HuH-7.5 (cell line): ENCODE measurements around the gene POLDIP3.

ENCODE experiments used
- DNase-seq: peaks from one replicate; pipeline ENCODE4 v3.0.0; 2011; ENCODE audit warnings: low spot score

The POLDIP3 gene

DNA sequence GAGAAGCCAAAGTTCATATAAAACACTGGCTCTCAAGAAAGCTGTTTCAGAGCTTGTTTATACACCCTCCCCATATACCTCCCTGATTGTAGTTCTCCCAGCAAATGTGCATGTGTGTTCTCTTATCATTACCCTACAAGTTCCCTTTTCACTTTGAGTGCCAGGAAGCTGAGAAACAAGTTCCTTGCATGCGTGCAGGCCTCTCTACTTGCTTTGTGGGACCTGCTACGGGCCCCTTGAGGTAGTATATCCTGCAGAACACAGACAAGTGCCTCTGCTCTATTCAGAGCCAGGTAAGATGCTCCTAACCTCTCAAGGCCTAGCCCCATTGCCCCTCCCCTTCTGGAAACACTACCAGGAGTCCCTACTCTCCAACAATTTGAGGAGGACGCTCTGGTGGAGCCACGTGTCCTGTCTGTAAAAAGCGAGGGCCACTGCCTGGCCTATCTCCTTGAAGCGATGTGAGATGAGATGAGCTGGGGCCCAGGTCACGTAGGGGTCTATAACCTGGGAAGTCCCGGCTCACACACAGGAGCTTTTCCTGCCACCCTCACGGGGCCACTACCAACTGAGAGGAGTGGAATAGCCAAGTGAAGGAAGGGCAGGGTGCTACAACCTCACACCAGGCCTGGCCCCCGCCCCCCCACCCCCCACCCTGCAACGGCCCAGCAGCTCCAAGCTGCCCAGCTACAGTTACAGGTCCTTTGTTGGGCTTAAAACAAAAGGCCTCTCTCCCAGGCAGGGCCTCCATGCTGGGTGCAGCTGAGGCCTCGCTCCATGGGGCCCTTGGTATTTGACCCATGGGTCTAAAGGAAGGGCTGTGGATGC is 28.3 kb upstream of the POLDIP3 start:
- DNase-seq = no peak

DNA sequence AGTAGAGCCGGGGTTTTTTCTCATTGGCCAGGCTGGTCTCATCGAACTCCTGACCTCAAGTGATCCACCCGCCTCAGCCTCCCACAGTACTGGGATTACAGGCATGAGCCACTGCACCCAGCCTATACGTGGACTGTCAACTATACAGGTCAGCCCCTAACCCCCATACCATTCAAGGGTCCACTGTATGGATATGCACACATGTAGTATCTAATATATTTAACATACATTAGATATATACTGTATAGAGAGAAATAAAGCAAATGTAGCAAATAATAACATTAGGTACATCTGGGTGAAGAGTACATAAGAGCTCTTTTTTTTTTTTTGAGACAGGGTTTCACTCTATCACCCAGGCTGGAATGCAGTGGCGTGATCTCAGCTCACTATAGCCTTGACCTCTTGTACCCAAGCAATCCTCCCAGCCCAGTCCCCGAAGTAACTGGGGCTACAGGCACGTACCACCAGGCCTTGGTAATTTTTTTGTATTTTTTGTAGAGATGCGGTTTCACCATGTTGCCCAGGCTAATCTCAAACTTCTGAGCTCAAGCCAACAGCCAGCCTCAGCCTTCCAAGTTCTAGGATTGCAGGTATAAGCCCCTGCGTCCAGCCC is 27.2 kb upstream of the POLDIP3 start:
- DNase-seq = no peak

DNA sequence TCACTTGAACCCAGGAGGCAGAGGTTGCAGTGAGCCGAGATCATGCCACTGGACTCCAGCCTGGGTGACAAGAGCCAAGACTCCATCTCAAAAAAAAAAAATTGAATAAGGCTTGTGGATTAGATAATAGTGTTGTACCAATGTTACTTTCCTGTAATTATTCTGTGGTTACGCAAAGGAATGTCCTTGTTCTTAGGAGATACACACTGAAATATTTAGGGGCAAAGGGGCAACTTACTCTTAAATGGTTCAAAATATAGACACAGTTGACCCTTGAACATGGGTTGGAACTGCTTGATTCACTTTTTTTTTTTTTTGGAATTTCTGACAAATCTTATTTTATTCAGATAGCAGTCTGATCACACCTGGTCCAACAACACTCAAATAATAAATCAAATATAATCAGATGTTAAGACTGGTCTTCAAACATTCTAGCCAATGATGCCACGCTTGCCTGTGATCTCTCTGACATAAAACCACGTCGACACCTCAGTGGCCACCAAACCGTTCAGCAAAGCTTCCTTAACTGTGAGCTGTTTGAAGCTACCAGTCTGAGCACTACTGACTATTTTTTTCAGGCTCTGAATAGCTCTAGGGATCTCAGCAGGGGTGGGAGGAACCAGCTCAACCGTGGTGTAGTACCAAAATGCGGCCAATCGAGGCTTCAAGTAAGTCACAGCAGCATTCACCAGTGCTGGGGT is 25.0 kb upstream of the POLDIP3 start:
- DNase-seq = no peak

DNA sequence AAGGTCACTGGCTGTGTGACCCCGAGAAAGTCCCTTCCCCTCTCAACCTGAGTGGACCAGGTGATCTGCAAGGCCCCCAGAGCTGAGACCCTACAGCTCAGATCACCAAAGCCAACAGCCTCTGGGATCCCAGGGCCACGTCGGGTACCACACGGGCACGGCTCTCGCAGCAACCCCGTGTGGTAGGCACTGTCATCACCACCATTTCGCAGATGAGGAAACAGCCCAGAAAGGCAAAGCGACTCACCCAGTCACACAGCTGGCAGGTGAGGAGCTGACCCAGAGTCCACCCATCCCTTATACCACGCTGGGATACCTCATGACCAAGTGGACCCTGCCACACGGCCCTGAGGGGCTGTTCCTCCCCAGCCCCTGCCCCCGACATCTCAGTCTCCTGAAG is 22.9 kb upstream of the POLDIP3 start:
- no peak for DNase-seq

DNA sequence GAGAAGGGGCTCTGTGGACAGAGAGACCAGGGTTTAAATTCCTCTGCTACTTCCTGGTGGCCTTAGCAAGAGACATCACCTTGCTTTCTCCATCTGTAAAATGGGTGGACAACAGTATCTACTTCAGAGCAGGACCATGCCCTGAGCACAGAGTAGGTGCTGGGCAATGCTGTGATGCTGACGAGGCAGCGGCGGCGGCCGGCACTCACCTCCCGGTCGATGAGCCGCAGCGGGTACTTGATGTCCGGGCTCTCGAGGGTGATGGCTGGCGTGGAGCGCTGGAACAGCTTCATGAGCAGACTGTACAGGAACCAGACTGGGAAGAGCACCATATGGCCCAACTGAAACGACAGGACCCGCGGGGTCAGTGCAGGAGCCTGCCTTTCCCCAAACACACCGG is 21.8 kb upstream of the POLDIP3 start:
- DNase-seq = no peak

DNA sequence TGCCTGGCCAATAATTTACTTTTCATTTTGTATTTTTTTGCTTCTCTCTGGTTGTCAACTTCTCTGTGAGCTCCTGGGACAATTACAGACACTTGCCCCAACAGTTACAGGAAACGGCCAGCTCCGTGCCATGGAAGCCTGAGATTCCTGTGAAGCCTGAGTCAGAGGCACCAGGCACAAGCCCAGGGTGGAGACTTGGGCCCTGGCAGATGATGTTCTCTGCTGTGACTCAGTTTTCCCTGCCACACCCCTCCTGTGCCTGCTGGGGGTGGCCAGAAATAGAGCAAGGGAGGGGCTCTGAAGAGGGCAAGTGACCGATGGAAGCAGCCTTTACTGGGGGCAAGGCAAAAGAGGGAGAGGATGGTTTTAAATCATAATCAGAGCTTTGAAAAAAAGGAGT is 20.8 kb upstream of the POLDIP3 start:
- no peak for DNase-seq

DNA sequence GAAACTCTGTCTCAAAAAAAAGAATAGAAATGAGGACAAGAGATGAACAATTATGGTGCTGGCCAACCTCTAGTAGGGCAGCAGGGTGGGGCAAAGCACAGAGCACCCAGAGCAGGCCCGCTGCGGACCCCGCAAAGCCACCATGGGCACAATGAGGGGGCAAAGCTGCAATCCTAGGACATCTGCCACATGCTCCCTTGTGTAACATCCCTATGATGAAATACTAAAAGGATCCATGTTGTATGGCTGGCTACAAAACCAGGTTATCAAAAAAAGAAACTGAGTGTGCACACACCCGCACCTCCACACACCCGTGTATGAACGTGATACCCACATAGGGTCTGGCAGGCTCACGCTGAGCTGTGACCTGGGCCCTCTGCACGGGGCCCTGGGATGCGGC is 18.3 kb upstream of the POLDIP3 start:
- no peak for DNase-seq

DNA sequence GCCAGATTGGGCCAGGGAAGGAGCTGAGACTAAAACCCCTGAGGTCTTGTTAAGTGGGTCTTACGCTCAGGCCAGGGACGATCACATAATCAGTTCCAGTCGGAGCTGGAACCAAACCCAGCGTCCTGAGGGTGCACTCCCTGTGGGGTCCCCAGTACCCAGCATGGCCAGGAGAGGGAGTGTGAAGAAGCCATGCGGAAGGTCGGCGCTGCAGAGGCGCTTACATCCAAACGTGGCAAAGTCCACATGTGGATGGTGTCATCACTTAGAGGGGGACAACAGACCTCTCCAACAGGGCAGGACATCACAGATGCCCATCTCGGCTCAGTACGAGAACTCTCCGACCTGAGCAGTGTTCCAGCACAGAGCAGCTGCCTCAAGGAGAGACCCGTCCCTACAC is 17.4 kb upstream of the POLDIP3 start:
- no peak for DNase-seq

DNA sequence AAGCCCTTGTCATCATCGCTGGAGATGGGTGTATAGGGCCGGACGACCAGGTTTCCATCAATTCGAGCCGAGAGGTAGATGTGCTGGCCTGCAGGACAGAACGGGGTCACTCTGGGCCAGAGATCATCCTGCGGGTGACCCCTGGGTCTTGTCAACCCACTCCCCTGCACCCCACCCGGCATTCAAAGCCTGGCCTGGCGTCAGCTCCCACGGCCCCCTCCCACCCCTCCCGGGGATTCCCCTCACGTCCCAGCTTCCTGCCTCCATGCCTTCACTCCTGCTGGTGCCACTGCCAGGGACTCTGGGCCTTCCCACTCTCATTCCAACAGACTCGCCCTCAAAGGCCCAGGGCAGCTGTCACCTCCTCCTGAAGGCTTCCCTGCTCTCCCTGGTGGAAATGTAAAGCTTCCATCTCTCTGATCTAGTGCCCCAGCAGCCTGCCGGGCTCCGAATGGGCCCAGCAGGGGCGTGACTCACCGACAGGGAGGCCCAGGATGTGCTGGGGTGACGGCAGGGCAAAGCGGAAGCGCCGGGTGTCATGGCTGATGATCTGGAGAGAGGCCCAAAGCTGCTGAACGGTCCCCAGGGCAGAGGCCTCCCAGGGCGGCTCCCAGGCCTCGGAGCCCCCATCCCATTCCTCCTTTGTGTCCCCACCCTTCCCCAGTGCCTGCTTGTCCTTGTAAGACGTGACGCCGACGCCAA is 16.4 kb upstream of the POLDIP3 start:
- no peak for DNase-seq

DNA sequence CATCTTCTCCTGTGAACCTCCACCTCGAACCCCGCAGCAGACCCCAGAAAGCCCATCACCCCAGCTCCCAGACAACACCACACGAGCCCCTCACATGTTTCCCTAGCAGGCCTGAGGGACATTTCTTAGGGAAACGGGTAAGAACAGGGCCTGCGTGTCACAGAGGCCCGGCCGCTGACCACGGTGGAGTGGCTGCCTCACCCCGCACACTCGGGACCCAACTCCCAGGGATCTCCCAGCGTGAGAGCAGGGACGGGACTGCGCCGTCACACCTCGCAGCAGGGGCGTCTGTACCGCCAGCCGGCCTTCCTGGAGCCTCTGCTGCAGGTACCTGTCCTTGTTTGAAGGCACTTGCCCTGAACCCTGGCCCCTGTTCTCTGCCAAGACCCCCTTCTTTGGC is 15.5 kb upstream of the POLDIP3 start:
- no peak for DNase-seq

DNA sequence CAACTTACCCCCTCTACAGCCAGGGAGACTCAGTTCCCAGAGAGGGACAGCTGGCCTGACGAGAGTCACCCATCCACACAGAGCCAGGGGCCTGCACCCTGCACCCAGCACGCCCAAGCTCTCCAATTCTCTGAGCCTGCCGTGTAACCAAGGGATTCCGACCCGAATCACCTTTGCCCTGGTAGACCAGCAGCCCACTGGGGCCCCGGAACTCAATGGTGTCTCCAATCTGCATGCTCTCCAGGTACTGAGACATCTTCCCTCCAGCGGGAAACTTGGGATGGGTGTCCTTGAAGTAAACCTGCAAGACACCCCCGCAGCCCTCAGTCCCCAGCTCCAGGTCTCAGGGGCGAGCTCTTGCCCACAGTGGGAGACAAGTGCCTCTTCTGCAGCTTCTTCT is 13.3 kb upstream of the POLDIP3 start:
- DNase-seq = no peak

DNA sequence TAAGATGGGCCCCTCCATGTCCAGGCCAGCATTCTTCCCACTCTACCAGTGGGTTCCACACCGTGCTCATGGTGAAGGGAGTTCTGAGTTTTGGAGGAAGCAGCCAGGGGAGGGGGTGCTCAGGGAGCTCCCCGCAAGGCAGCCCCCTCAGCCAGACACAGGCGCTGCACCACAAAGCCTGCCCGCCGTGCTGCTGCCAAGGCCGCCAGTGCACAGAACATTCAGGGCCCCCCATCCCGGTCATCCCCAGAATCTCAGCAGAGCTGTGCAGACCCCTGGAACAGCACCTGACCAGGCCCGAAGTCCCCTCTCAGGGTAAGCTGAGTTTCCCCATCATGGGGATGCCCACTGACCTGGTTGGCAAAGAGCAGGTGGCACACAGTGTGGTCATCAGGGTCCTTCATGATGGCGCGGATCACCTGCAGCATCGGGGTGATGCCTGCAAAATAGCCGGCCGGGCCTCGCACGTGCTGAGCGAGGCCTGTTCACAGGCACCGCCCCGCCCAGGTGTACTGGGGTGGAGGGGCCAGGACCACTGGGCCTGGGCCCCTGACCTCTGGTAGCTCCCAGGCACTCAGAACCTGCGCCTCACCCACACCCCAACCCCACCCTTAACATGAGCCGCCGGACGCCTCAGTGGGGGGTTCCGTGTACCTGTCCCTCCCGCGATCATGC is 12.4 kb upstream of the POLDIP3 start:
- no peak for DNase-seq

DNA sequence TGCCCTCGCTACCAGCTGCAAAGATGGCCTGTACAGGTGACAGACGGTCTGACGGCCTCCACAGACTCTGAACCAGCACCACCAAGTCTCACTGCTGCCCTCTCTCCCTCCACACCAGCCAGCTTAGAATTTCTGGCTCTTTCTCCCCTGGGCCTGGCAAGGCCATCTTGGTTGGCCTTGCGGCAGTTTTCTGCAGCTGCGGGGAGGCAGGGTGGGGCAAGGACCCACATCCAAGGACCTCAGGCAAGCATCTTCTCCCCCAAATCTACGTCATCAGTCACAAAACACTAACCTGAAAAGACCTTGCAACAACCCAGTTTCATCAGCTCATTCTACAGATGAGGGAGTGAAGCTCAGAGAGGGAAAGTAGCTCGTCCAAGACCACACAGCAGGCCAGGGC is 11.7 kb upstream of the POLDIP3 start:
- DNase-seq = no peak

DNA sequence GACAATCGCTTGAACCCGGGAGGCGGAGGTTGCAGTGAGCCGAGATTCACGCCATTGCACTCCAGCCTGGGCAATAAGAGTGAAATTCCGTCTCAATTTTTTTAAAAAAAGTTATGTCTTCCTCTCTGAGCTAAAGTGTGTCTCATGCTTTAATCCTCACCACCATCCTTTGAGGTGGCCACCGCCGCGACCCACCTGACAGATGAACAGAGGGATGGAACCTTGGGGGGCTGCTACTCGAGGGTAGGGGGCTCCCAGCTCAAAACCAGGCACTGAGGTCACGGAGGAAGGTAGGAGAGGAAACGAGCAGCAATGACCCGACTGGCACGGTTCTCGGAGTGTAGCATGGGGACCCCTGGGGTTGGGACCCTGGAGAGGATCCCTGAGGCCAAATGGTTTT is 10.7 kb upstream of the POLDIP3 start:
- no peak for DNase-seq

DNA sequence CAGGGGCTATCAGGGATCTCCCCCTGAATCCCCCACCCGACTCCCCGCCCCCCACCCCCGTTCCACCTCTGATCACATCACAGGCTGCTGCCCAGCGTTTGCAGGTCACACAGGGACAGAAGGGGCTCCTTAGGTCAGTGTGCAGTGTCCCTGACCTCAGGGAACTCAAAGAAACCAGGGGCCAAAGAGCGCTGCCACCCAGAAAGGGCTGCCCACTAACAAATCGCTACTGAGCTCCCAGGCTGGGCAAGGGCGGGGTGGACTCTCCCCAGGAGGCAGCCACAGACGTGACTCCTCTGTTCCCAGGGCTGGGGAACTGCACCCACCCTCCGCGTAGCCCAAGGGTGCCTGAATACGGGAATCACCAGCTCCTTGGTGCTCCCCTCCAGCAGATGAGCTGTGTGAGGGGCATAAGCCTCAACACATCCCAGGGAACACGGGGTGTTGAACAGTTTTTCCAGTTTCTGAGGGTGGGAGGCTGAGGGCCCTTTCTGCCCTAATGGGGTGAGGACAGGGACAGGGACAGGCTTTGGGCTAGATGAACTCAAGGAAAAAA is 9.9 kb upstream of the POLDIP3 start:
- no peak for DNase-seq

DNA sequence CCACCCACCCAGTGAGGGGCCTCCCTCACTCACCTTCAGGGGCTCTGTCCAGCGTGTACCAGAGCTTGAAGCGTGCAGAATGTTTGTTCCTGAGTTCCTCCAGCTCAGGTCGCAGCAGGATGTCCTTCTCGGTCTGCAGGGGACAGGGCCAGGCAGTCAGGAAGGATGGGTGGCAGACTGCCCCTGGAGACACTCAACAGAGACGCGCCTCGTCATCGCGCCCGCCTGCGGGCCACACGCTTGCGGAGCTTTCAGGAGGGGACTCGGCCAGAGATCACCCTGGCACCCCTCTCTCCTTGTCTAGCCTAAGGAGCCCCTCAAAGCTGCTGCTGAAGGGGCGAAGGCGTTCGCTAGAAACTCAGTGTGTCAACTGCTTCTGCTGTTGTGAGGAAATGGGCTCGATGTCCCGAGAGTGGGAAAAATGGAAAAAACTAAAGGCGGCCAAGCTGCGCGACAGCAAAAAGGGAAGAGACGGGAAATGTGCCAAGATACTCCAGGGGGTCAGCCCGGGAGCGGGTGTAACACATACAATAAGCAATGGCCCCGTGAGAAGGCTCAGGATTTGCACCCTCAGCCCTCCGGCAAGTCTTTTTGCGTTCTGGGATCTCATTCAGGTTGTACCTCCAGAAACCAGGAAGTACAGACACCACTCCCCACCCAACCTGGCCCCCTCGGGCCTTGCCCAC is 9.2 kb upstream of the POLDIP3 start:
- no peak for DNase-seq

DNA sequence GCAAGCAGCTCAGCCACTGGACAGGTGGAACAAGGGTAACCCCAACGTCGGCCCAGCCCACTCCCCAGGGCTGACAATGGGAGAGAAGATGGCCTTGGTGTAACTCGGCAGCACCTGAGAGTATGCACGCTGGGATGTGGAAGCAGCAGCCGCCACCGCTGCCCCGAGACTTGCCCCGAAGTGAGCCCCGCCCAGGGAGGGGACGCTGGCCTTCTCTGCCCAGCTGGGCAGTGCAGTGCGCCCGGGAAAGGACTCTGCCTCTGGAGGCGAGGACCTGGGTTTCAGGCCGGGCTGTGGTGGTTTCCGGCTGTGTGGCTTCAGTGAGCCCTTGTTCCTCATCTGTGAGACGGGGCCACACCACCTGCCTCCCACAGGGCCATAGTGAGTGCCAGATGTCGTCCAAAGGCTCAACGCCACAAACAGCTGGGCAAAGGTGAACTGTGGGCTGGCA is 8.6 kb upstream of the POLDIP3 start:
- DNase-seq = no peak

DNA sequence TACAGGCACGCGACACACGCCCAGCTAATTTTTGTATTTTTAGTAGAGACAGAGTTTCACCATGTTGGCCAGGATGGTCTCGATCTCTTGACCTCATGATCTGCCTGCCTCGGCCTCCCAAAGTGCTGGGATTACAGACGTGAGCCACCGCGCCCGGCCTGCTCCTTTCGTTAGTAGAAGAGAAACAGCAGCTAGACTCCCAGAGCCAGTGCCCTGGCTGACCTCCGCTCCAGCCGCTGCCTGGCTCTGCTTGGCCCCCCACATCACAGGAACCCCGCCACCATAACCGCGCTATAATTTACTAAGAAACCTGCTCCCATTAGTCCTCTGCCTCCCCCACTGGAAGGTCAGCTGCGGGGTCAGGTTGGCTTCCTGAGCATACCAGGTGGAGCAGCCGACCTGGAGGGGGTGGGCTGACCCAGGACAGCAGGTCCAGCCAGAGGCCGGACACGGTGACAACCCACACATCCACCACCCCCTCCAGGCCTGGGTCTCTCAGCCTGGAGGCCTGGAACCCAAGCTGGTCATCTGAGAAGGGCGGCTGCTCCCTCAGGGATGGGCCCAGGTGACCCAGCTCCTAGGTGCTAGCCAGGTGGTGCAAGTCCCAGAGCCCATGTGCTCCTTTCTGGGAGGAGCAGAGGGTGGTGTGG is 7.5 kb upstream of the POLDIP3 start:
- DNase-seq = no peak

DNA sequence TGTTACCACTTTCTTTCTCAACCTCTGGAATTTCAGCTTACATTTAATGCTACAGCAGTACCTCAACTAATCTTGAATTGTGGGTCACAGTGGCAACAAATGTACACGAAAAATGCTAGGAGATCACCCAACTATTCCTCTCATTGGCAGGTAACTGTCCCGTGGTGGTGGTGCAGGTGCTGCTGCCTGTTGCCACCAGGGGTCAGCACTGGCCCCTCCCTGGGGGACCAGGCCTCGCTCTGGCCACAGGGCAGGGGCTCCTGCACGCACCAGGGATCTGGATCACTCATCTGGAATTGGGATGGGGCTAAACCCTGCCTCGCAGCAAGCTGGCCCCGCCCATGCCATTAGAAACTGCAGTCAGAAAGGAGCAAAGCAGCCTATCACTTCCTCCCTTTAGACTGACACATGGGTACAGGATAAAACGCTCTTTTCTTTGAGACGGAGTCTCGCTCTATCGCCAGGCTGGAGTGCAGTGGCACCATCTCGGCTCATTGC is 6.9 kb upstream of the POLDIP3 start:
- DNase-seq = peak; percentile 93

DNA sequence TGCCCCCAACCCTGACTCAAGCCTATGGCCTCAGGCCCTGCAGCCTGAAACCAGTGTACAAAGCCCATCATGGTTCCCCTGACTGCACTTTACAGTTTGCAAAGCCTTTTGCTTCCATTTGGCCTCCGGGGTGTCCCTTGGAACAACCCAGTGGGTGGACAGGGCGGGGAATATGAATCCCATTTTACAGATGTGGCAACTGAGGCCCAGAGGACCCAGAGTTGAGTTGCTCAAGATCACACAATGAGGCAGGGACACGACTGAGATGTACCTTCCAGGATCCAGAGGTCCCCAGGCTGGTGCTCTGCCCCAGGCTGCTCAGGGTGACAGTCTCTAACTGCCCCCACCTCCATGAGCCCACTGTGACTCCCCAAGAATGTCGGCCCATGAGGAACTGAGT is 5.4 kb upstream of the POLDIP3 start:
- no peak for DNase-seq
